Activated T-helper 9 cell treated with anti-CD3 and anti-CD28 coated beads, Interleukin-2, amount 50 U/mL, for 16 hours (primary cell): ENCODE results near the gene STAB2.

Experiments used
- DNase-seq: peaks from one replicate; pipeline ENCODE4 v3.0.0-alpha.2; 2020; ENCODE audit warnings: low read depth

Gene STAB2

GRCh38 chr12:103588680-103589079 is 1.6 kb downstream of the STAB2 start:
- no peak for DNase-seq

- DNase-seq: no peak
These were observed 2.4 kb downstream of the STAB2 start for GRCh38 chr12:103589517-103589916.

GRCh38 chr12:103590271-103590670 is 3.2 kb downstream of the STAB2 start:
- no peak for DNase-seq

GRCh38 chr12:103596981-103597380 is 9.9 kb downstream of the STAB2 start:
- DNase-seq: no peak

GRCh38 chr12:103599274-103599673 is 12.2 kb downstream of the STAB2 start:
- no peak for DNase-seq

GRCh38 chr12:103600967-103601728 is 14.1 kb downstream of the STAB2 start:
- no peak for DNase-seq

- no peak for DNase-seq
These were observed 33.3 kb downstream of the STAB2 start for GRCh38 chr12:103620395-103620794.

GRCh38 chr12:103623716-103624115 is 36.6 kb downstream of the STAB2 start:
- no peak for DNase-seq

GRCh38 chr12:103626498-103626897 is 39.4 kb downstream of the STAB2 start:
- DNase-seq: no peak

GRCh38 chr12:103627189-103627855 is 40.2 kb downstream of the STAB2 start:
- DNase-seq: no peak

GRCh38 chr12:103632554-103633216 is 45.6 kb downstream of the STAB2 start:
- no peak for DNase-seq

GRCh38 chr12:103634732-103635131 is 47.7 kb downstream of the STAB2 start:
- DNase-seq: no peak

GRCh38 chr12:103635419-103635818 is 48.3 kb downstream of the STAB2 start:
- no peak for DNase-seq

- no peak for DNase-seq
These were observed 49.9 kb downstream of the STAB2 start for GRCh38 chr12:103637021-103637420.

GRCh38 chr12:103637429-103637828 is 50.4 kb downstream of the STAB2 start:
- DNase-seq: no peak

GRCh38 chr12:103639983-103640382 is 52.9 kb downstream of the STAB2 start:
- no peak for DNase-seq

- no peak for DNase-seq
These were observed 53.3 kb downstream of the STAB2 start for GRCh38 chr12:103640410-103640809.

- DNase-seq: no peak
These were observed 53.8 kb downstream of the STAB2 start for GRCh38 chr12:103640831-103641230.

GRCh38 chr12:103642240-103642864 is 55.3 kb downstream of the STAB2 start:
- DNase-seq: no peak

- no peak for DNase-seq
These were observed 58.1 kb downstream of the STAB2 start for GRCh38 chr12:103645202-103645601.

GRCh38 chr12:103647267-103647666 is 60.2 kb downstream of the STAB2 start:
- no peak for DNase-seq

GRCh38 chr12:103652808-103653207 is 65.7 kb downstream of the STAB2 start:
- DNase-seq: no peak
